CD4-positive, alpha-beta T cell treated with Interleukin-17A for 1 hour (primary cell): ENCODE results near the gene ZFP36L2.
"Not testable (repeated sequence)": the region's sequence is repeated elsewhere in the genome, so short reads cannot be mapped to it uniquely, and the experiment has no call there.

ENCODE experiments used
- DNase-seq: peaks from one replicate; pipeline ENCODE4 v3.0.0-alpha.2; 2020

Gene ZFP36L2

DNA sequence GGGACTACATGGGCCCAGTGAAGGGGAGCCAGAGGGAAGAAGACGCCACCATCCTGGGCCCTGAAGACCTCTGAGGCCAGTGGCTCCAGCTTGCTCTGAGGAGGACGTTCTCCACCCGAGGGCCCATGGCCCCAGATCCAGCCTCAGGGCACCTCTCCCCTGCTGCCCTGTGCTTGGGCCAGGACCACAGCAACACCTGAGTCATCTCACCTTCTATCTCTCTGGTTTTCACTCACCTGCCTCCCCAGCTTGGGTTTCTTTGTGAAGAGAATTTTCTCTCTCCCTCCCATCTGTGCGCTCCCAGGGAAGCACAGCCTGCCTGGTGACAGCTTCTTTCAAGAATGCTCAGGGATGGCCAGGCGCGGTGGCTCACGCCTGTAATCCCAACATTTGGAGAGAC, 19.8 kb downstream of the ZFP36L2 start:
- no peak for DNase-seq

DNA sequence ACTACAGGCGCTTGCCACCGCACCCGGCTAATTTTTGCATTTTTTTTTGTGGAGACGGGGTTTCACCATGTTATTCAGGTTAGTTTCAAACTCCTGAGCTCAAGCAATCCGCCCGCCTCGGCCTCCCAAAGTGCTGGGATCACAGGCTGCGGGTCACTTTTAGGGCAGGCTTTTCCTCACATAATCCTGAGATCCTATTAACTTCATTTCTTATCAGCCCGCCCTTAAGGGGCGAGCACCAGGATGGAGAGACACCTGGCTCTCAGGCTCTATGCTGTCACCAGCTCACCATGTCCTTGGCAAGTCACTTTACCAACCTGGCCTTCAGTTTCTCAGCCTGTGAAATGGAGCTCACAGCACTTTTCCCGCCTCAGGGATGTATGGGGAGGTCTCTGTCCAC, 23.0 kb downstream of the ZFP36L2 start:
- no peak for DNase-seq

DNA sequence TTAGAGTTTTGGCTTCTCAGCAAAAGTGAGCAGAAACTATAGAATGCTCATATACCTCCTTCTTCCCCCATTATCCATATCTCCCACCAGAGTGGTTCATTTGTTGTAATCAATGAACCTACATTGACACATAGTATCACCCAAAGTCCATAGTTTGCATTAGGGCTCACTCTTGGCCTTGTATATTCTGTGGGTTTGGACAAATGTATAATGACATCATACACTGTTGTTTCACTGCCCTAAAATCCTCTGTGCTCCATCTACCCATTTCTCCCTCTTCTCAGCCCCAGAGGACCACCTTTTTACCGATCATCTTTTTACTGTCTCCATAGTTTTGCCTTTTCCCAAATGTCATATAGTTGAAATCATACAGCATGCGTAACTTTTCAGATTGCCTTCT, 24.1 kb downstream of the ZFP36L2 start:
- no peak for DNase-seq

DNA sequence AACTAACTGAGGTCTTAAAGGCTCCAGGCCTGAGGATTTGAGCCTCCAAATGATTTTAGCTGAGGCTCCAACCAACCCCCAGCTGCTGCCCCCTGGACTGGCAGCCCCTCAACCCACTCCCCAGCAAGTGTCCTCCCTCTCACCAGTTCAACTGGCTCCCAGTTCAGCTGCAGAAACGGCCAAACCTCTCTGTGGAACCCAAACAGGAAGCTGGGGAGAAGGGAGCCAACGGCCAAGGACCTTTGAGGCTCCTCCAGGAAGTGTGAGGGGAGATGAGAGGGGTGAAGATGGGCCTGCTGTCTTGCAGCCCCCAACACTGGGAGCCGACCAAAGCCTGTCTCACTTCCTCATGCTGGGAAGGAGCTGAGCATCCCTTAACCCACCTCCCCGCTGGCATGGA, 24.9 kb downstream of the ZFP36L2 start:
- no peak for DNase-seq

DNA sequence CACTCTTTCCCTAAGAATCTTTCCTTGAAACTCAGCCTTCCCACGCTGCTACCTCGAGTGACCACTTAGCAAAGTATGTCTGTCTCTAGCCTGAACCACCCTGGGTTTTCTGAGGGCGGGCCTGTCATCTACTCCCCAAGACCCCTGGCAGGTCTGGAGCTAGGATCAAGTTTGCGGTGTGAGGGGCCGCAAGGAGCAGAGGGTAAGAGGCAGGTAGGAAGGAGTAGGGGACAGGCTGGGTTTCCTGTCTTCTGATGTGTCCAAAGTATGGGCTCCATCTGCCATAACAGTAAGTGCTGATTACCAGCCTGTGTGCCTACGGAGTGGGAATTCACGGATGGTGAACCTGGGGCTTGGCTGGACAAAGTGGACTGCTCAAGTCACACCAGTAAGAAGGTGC, 25.4 kb downstream of the ZFP36L2 start:
- no peak for DNase-seq

DNA sequence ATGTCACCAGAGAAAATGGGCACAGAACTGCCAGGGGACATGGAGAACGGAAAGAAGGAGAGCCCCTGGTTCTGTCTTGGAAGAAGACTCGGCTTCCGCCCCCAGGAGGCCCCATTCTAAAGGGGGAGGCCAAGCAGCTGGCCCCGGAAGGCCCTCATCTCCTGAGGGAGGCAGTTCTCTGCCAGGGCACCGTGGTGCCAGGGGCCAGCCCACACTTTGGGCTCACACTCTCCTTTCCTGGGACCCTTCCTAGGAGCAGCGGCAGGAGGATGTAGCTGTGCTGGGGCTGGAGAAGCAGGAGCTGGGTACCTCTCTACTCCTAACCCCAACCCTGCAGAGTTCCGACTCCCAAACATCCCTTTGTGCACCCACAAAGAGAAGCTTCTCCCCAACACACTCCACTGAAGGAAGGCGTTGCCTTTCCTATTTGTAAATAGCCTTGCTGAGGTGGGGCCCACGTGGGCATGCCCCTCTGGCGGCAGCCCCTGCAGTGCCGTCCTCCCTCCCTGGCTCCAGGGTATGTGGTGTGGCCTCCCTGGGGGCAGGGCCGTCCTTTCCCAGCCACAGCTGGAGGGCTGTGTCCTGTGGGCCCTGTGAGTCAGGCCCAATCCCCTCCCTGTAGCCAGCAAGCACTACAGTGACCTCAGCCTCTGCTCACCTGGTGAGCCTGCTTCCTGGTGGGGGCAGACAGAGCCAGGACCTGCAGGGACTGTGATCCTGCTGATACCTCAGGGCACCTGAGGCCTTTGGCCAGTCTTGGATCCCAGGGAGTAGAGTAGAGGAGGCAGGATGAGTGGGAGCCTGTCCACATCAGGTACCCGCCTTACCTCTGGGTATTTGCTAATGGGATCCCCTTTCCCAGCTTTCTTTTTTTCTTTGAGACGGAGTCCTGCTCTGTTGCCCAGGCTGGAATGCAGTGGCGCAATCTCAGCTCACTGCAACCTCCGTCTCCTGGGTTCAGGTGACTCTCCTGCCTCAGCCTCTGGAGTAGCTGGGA, 26.6 kb downstream of the ZFP36L2 start:
- no peak for DNase-seq

DNA sequence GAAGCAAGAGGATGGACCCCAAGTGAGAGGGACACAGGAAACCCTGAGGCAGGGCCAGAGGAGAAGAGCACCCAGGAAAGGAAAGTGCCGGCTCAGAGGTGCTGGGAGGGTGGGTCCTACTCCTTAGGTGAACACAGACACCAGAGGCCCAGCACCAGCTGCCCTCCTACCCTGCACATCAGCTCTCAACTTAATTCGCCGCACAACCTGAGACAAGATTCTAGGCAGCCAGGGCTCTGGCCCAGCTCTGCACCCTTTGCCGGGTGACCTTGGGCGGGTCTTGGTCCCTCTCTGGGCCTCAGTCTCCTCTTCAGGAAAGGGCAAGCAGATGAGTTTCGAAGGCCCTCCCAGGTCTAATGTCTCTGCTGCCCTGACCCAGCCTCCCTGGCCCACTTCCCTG, 28.1 kb downstream of the ZFP36L2 start:
- DNase-seq: no peak

DNA sequence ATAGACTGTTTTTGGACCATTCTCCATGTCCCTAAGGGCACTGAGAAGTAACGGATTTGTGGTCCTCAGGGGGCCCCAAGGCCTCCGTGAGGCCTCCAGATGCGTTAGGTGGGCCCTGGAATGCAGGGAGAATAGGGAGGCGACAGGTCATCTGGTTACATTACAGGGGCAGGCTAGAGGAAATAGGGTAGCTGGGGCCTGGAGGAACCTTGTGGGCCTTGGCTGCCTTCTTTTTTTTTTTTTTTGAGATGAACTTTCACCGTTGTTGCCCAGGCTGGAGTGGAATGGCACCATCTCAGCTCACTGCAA, 28.9 kb downstream of the ZFP36L2 start:
- no peak for DNase-seq

DNA sequence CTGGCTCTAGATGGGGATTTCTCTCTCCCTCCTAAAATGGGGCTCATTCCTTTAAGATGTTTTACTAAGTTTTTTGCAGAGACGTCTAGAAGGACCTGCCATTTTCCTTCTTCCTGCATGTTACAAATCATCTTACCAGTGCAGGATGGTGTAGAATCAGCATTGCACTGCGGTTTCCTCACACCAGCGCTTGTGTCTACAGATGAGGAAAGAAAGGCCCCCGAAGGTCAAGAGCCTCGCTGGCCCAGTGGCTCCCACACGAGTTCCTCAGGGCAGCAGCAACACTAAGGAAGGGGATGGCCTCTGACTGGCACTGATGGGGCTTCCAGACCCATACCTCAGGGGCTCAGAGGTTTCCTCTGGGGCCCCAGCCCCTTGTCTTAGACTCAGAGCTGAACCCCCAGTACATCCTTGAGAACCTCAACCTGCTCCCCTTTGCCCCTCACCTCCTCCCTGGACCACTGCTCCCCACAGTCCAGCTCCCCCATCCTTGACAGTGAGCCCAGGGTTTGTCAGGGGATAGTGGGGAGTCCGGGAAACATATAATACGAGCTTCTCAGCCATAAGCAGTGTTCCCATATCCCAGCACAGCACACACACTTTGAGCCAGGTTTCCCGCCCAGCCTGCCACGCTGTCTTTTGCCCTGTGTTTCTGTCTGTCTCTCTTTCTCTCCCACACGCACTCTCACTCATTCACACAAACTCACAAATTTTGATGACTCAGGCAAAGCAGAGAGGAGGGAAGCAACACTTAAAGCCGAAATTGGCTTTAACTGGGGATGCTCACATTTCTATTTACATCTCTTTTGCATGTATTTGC, 29.4 kb downstream of the ZFP36L2 start:
- DNase-seq: no peak

DNA sequence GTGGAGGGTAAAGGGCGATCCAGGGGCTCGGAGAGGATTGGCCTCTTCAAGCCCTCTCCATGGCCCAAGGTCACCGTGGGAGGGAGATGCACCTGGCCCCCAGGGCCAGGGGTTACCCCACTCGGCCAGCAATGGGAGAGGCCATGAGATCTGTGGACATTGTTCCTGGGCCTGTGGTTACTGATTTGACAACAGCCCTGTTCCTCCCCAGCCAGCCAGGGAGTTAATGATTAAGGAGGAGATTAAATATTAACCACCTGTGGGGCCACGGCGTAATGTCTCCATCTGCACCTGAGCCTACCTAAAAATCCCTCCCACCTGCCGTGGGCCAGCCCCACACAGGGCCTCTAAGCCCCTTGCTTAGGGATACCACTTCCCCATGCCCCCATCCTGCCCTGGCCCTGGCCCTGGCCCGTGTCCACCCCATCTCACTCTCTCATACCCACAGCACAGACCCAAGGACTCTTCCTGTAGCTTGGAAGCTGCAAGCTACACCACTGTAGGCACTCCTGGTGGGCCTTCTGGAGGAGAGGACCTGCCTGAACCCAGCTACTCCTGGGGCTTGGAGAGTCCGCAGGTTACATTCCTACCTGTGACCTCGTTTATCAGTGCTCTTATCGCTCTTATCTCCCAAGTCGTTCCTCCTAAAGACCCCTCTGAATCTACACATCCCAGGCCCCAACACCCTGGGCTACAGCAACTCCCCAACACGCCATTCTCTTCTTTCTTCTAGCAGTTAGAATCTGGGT, 32.1 kb downstream of the ZFP36L2 start:
- DNase-seq: no peak

DNA sequence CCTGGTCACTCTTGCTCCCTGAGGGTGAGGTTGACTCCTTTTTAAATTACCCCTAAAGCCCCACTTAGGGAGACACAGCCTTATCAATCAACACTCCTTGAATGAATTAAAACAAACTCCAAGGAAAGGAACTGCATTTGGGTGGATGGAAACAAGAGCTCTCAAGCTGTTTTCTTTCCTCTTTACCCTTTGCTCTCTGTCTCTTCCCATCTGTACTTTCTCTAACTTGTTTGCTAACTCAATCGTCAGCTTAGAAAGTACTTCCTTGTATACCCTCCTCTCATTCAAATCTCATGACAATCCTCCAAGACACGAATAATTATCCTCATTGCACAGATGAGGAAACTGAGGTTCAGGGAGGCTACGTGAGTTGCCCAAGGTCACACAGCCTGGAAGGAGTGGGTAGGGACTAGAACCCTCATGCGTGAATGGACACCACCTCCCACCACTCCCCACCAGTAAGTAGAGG, 32.7 kb downstream of the ZFP36L2 start:
- DNase-seq: no peak

DNA sequence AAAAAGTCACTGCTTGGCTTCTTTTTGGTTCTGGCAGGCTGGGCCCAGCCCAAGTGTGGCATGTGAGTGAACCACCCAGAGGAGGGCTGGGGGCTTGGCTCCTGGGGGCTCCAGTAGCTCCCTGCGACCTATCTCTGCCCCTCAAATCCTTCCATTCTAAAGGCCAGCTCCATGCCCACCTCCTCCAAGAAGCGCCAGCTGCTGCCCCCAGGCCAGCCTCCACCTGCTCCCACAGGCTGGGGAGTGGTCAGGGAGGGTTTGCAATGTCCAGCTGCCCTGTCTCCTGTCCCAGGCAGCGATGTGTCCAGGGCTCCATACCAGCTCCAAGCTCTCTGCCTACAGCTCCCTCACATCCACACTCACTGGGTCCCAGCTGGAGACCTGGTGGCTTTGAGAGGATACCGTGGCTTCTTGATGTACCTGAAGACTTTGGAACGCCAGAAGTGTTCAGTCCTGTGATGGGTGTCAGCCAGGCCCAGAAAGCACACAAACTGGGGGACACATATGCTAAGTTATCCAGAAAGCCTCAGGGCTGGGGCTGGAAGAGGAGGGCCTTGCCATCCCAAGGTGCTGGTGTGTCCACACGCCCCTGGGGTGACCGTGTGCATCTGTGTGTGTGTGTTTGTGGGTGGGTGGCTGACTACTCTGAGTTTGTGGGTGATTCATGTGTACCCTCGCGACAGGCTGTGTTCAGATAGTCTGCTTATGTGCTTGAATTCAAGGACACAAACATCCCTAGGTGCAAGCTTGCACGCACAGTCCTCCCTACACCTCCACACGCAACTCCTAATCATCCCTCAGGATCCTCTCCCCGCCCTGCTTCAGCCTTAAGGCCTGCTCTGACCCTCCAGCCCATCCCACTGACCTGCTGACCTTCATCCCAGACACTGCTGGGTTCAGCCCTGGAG, 33.4 kb downstream of the ZFP36L2 start:
- DNase-seq: no peak

DNA sequence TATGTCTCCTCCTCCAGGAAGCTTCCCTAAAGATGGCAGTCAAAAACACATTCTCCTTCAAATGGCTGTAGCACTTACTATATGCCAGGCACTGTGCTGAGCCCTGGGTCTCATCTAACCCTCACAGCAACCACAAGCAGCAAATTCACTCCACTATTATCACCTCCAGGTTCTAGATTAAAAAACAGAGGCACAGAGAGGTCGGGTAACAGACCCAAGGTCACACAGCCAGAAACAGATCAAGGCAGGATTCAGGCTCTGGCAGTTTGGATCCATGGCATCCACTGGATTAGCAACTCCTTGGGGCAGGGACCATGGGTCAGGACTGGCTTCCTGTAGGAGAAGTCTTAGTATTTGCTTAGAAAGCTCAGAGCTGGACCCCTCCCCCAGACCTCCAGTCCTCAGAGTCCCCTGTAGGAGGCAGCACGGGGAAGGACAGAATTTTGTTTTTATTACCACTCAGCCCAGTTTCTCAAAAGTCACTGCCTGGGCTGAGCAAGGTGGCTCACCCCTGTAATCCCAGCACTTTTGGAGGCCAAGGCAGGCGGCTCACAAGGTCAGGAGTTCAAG, 34.4 kb downstream of the ZFP36L2 start:
- peak; percentile 52 for DNase-seq

DNA sequence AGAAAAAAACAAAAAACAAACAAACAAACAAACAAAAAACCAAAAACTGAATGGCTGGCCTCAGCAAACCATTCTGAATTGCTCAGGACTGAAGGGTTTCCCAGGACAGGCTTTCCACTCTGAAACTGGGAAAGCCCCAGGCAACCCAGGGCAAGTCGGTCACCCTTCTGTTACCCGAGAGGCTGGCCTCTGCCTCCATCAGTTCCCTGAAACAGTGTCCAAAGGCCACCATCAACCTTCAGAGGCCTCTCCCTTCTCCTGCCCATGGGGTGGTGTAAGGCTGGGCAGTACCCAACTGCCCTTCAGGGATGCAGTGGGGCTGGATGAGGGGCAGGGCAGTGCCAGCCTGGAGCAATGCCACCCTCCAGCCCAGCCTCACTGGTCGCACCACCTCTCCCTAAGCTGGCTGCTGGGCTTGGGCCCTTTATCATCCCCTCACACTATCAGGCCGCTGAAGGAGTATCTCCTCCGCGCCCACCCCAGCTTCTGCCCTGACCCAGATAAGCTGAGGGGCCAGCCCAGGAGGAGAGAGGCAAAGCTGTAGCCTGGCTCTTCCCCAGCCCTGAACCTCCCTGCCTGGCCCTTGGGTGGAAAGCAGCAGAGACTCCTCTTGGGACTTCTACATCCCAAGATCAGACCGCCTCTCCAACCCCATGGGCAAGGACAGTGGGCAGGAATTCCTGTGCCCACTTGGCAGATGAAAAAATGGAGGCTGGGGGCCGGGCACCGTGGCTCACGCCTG, 35.9 kb downstream of the ZFP36L2 start:
- no peak for DNase-seq

DNA sequence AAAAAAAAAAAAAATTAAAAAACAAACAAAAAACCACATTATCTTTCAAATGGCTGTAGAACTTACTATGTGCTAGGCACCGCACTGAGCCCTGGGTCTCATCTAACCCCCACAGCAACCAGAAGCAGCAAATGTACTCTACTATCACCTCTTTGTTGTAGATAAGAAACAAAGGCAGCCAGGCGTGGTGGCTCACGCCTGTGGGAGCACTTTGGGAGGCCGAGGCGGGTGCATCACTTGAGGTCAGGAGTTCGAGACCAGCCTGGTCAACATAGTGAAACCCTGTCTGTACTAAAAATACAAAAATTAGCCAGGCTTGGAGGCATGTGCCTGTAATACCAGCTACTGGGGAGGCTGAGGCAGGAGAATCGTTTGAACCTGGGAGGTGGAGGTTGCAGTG, 36.5 kb downstream of the ZFP36L2 start:
- not testable (repeated sequence) for DNase-seq

DNA sequence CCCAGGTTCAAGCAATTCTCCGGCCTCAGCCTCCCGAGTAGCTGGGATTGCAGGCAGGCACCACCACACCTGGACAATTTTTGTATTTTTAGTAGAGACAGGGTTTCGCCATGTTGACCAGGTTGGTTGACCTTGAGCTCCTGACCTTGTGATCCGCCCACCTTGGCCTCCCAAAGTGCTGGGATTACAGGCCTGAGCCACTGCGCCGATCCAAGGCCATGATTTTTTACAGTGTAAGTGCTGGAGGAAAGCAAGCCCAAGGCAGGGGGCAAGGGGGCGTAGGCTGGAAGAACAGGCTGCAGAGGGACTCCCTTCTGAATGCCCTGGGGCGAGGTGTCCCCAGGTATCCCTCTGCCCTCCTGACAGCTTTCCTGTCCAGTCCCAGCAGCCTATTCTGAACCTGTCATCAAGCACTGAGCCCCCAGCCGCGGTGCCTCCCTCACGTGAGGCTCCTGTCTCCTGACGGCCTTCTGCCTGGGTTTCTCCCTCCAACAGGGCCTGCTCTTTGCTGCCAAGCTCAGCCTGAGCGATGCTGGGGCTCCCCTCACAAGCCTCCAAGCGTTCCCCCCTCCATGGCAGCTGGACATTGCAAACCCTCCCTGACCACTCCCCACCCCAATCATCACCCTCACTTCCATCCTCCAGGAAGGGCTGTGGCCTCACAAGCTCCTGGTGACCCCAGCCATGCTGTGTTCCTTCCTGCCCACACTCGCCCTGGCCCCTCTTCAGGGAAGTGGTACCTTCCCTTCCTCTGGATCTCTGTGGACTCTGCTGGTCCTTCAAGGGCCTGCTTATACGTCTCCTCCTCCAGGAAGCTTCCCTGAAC, 37.6 kb downstream of the ZFP36L2 start:
- DNase-seq: no peak

DNA sequence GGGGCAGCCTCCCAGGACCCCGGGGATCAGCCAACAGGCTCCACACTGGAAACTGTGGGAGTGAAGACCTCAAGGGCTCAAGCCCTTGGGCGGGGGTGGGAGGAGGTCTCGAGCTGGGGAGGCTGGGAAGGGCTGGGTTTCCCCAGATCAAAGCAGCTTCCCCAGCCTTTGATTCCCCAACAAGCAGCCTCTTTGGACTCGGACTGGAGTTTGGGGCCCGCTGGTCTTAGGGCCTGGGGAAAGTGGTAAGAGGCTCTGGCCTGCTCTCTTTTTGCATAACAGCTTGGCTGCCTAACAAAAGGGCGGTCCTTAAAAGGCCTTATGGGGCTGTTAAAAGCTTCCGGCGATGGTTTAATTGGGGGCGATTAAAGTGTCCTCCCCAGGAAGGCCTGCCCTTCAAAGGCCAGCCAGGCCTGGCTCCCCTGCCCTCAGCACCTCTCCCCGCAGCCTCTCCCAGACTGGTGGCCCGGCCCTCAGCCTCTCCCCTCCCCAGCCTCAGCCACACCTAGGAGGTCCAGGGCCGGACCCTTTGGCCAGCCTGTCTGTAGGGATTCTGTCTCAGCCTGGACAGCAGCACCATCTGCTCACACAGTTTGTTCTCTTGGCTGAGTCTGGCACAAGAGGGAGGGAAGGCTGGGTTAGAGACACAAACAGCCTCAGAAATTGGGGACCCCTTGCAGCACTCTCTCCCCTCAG, 39.6 kb downstream of the ZFP36L2 start:
- no peak for DNase-seq

DNA sequence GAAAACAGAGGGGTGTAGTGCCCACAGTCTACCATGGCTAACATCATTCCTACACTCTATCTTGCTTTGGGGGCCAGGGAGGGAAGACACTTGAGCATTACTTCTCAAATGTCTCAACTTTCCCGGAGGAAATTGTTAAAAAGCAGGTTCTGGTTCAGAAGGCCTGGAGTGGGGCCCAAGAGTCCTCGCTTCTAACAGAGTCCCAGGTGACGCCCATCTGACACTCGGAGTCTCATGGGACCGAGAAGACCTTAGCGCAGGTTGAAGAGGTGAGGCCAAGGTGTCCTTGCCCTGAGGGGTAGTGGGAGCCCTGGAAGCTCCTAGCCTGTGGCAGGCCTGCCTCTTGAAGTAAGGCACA, 40.1 kb downstream of the ZFP36L2 start:
- no peak for DNase-seq

DNA sequence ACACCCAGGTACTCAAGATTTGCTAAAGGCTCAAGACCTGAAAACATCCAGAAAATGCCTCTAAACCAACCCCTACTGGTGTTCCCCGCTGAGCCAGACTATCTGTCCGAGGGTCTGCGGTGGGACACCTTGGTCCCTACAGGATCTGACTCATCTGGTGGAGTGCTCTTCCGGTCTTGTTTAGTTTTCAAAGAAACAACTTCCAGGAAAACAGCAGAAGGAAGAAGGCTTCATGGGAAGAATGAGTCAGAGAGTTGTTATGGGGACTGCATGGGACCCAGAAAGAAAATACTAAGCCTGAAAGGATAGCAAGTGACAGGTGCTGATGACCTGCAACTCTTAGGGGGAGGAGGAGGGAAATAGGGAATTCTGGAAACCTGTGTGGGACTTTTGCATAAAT, 41.3 kb downstream of the ZFP36L2 start:
- DNase-seq: no peak
